Left cardiac atrium (tissue), 4 donors: ENCODE measurements around the gene NCOA5. TPM values are rescaled to one million over a fixed set of nuclear protein-coding genes. Genes with fewer than 3 reads are reported as not detected.

ENCODE experiments used
- ATAC-seq, 2 donors: fragments of 200-7000 bp; cut with Tn5 transposase; one replicate each; pipeline ENCODE4 v1.9.1; 2020; ENCODE audit warnings: mild to moderate bottlenecking in 2 of 2, moderate library complexity in 2 of 2
- DNase-seq: peaks from one replicate; pipeline ENCODE4 v3.0.0-alpha.2; 2020
- intact Hi-C, 2 donors: fragments of 100-400 bp; cut with DNase I; formaldehyde crosslinking; loops; one replicate each; pipeline versions ENCODE4 v1.14.1 to v1.15.1; 2022 to 2023
- total RNA-seq, 2 donors: library from RNA; stranded (reverse); fragmentation: NEBNext Ultra II Directional; extraction: Animal tissue kit (Norgen Biotek cat#: 25700); gene quantifications; one replicate each; pipeline ENCODE4 v1.2.1, GENCODE V29; 2021
- donor health status: DM: no; HTN: yes; CAD: no.
- donor health status: DM: no; HTN: yes; CAD: no; lungs with severe emphysema.
- donor health status: DM: yes; HTN: yes; CAD: no.
- donor health status: Dilated cardiomyopathy.

The NCOA5 gene
- total RNA-seq, 2 donors from 2014 or later: 19.6 to 21.1 TPM

- ATAC-seq: peak; percentile 13 to 27
- intact Hi-C loops: no loop called here
Observed at GRCh38 chr20:46011631-46012482, 77.9 kb downstream of the NCOA5 start.

More at GRCh38 chr20:46011631-46012482, 77.9 kb downstream of the NCOA5 start:
- peak; percentile 73 for DNase-seq

Other genes starting within 250 kb of the NCOA5 start
- gene ACOT8, start 232.6 kb downstream of the NCOA5 start, total RNA-seq: 10 to 100 TPM; 20.2 to 21.4 TPM
- gene ZSWIM3, start 232.3 kb downstream of the NCOA5 start, total RNA-seq: 1 to 10 TPM; 1.7 to 2.5 TPM
- gene ZSWIM1, start 208.7 kb downstream of the NCOA5 start, total RNA-seq: 10 to 100 TPM; 10.7 to 11.5 TPM
- gene SPATA25, start 202.3 kb downstream of the NCOA5 start, total RNA-seq: 1 to 10 TPM; 1.6 to 2.2 TPM
- gene NEURL2, start 198.8 kb downstream of the NCOA5 start, total RNA-seq: 10 to 100 TPM in 1 of 2 donors, 1 to 10 TPM in 1; 6.0 to 11.1 TPM
- 100 to 1,000 TPM; 107 to 108 TPM for gene CTSA, start 198.6 kb downstream of the NCOA5 start, total RNA-seq
- gene PLTP, start 177.8 kb downstream of the NCOA5 start, total RNA-seq: 100 to 1,000 TPM in 1 of 2 donors, 10 to 100 TPM in 1; 86.4 to 397 TPM
- gene PCIF1, start 155.3 kb downstream of the NCOA5 start, total RNA-seq: 10 to 100 TPM; 23.1 to 27.6 TPM
- gene ZNF335, start 117.8 kb downstream of the NCOA5 start, total RNA-seq: 1 to 10 TPM; 9.1 to 9.8 TPM
- 1 to 10 TPM; 1.1 to 1.4 TPM for gene MMP9, start 81.1 kb downstream of the NCOA5 start, total RNA-seq
- gene SLC12A5, start 60.7 kb downstream of the NCOA5 start, total RNA-seq: 1 to 10 TPM; 2.6 to 3.2 TPM
- gene CD40, start 28.4 kb upstream of the NCOA5 start, total RNA-seq: 10 to 100 TPM; 11.1 to 13.7 TPM
- 1 to 10 TPM; 5.8 to 5.9 TPM for gene CDH22, start 218.5 kb upstream of the NCOA5 start, total RNA-seq